IMR-90 (cell line): Measurements from ENCODE around the gene ZCCHC7. TPM values are rescaled to one million over a fixed set of nuclear protein-coding genes. Genes with fewer than 3 reads are reported as not detected.

Source experiments
- ATAC-seq: fragments of 200-7000 bp; cut with Tn5 transposase; 2 replicates; pipeline ENCODE4 v1.9.1; 2020; ENCODE audit warnings: low read depth, mild to moderate bottlenecking, moderate library complexity
- BruUV-seq: library from RNA; stranded (reverse); fragments of 400-500 nt; replicated peaks from 2 replicates; lab custom pipeline; 2021; lab: Mats Ljungman, UMichigan
- CTCF ChIA-PET: fragments of 300-600 bp; formaldehyde crosslinking; extraction: SDS; loops from one replicate; lab custom pipeline; 2021; ENCODE audit warnings: antibody characterized with exemption; lab: Yijun Ruan, JAX
- POLR2A ChIA-PET: fragments of 300-600 bp; sonication (Branson Sonifier 250); formaldehyde crosslinking; loops from one replicate; lab custom pipeline; 2022; ENCODE audit warnings: antibody characterized with exemption; ENCODE audit not compliant: unreplicated experiment; lab: Charles Lee
- DNase-seq: peaks from one replicate; pipeline ENCODE4 v3.0.0; 2013
- H2AFZ ChIP-seq: replicated peaks from 2 replicates; pipeline ENCODE3; 2013; ENCODE audit warnings: low read length, mild to moderate bottlenecking; ENCODE audit not compliant: poor library complexity
- H2AK5ac ChIP-seq: 2 replicates; pipeline ENCODE4 v1.6.1; 2013; ENCODE audit warnings: low read depth, low read length, inconsistent platforms
- H2AK9ac ChIP-seq: replicated peaks from 2 replicates; pipeline ENCODE3; 2013; ENCODE audit warnings: mild to moderate bottlenecking, low read depth, low read length, moderate library complexity; ENCODE audit not compliant: poor library complexity
- H2BK120ac ChIP-seq: 2 replicates; pipeline ENCODE4 v1.6.1; 2013; ENCODE audit warnings: low read depth, low read length, inconsistent platforms
- H2BK15ac ChIP-seq: 3 replicates; pipeline ENCODE4 v1.6.1; 2013; ENCODE audit warnings: low read depth, low read length, inconsistent platforms
- H2BK20ac ChIP-seq: 2 replicates; pipeline ENCODE4 v1.6.1; 2013; ENCODE audit warnings: low read depth, mild to moderate bottlenecking, inconsistent platforms, low read length, moderate library complexity
- H2BK5ac ChIP-seq: 2 replicates; pipeline ENCODE4 v1.6.1; 2013; ENCODE audit warnings: mild to moderate bottlenecking, low read depth, low read length, inconsistent platforms; ENCODE audit not compliant: poor library complexity, severe bottlenecking
- H3K14ac ChIP-seq: replicated peaks from 2 replicates; pipeline ENCODE4 v1.6.1; 2013; ENCODE audit warnings: low read depth, low read length, inconsistent platforms
- H3K18ac ChIP-seq: 2 replicates; pipeline ENCODE4 v1.6.1; 2013; ENCODE audit warnings: low read depth, low read length, control low read depth
- H3K23ac ChIP-seq: 2 replicates; pipeline ENCODE4 v1.6.1; 2013; ENCODE audit warnings: low read depth, low read length, inconsistent platforms
- H3K27ac ChIP-seq: 2 replicates; pipeline ENCODE4 v1.5.1; 2013; ENCODE audit warnings: mild to moderate bottlenecking, control low read depth, low read length; ENCODE audit not compliant: insufficient read depth
- H3K27me3 ChIP-seq: 2 replicates; pipeline ENCODE4 v1.6.1; 2013; ENCODE audit warnings: low read length; ENCODE audit not compliant: control insufficient read depth, insufficient read depth
- H3K36me3 ChIP-seq: 2 replicates; pipeline ENCODE4 v1.6.1; 2013; ENCODE audit warnings: low read length, mixed read lengths; ENCODE audit not compliant: control insufficient read depth, insufficient read depth
- H3K4ac ChIP-seq: 2 replicates; pipeline ENCODE4 v1.6.1; 2013; ENCODE audit warnings: low read depth, low read length, inconsistent platforms
- H3K4me1 ChIP-seq: 2 replicates; pipeline ENCODE4 v1.6.1; 2013; ENCODE audit warnings: low read length, mixed read lengths; ENCODE audit not compliant: control insufficient read depth, insufficient read depth
- H3K4me2 ChIP-seq: 2 replicates; pipeline ENCODE4 v1.6.1; 2013; ENCODE audit warnings: low read depth, mild to moderate bottlenecking, control low read depth, low read length, moderate library complexity
- H3K4me3 ChIP-seq: 2 replicates; pipeline ENCODE4 v1.5.1; 2013; ENCODE audit warnings: low read depth, mild to moderate bottlenecking, control low read depth, low read length, moderate library complexity; ENCODE audit not compliant: insufficient read depth
- H3K56ac ChIP-seq: 2 replicates; pipeline ENCODE4 v1.6.1; 2013; ENCODE audit warnings: low read length, inconsistent platforms; ENCODE audit not compliant: insufficient read depth; ENCODE audit errors: extremely low read depth
- H3K79me1 ChIP-seq, 2 experiments: 2 replicates each; pipeline ENCODE4 v1.6.1; 2013; ENCODE audit warnings: low read length in 2 of 2, inconsistent platforms in 1 of 2, low read depth in 1 of 2
- H3K9ac ChIP-seq: 2 replicates; pipeline ENCODE4 v1.6.1; 2013; ENCODE audit warnings: low read depth, low read length, control low read depth
- H3K9me1 ChIP-seq: 2 replicates; pipeline ENCODE4 v1.6.1; 2013; ENCODE audit warnings: low read length, inconsistent platforms; ENCODE audit not compliant: insufficient read depth
- H3K9me3 ChIP-seq: 2 replicates; pipeline ENCODE4 v1.6.1; 2013; ENCODE audit warnings: low read length; ENCODE audit not compliant: control insufficient read depth, insufficient read depth
- H4K20me1 ChIP-seq: 2 replicates; pipeline ENCODE4 v1.6.1; 2013; ENCODE audit warnings: low read length, inconsistent platforms; ENCODE audit not compliant: insufficient read depth
- H4K5ac ChIP-seq: 2 replicates; pipeline ENCODE4 v1.6.1; 2013; ENCODE audit warnings: mild to moderate bottlenecking, low read depth, low read length, control low read depth
- H4K8ac ChIP-seq, 2 experiments: 2 replicates each; pipeline ENCODE4 v1.6.1; 2013; ENCODE audit warnings: low read depth in 2 of 2, low read length in 2 of 2, control low read depth in 1 of 2, inconsistent platforms in 1 of 2
- H4K91ac ChIP-seq: 2 replicates; pipeline ENCODE4 v1.6.1; 2013; ENCODE audit warnings: low read depth, low read length, inconsistent platforms; ENCODE audit not compliant: insufficient read depth
- CTCF ChIP-seq: conservative IDR thresholded peaks from 2 replicates; pipeline ENCODE4 v1.5.1; 2012; ENCODE audit warnings: mild to moderate bottlenecking, low read depth, low read length, improper control_type of control experiment
- RAD21 ChIP-seq: IDR thresholded peaks from 2 replicates; pipeline ENCODE4 v1.6.1; 2012; ENCODE audit warnings: low read length, improper control_type of control experiment
- SMC3 ChIP-seq: fragments of 150-350 bp; IDR thresholded peaks from 2 replicates; pipeline ENCODE4 v1.6.1; 2016; ENCODE audit warnings: low read depth, mild to moderate bottlenecking, antibody characterized with exemption, low read length, moderate library complexity
- WGBS, 2 experiments: methylation state at CpG; one replicate each; pipeline versions ENCODE4 v1.1.5 to v1.1.7; 2013; ENCODE audit warnings: missing lambda C conversion rate in 2 of 2; ENCODE audit not compliant: insufficient read length in 1 of 2; ENCODE audit errors: extremely low coverage in 2 of 2; 5-methylcytosine and 5-hydroxymethylcytosine counted together
- dilution Hi-C: fragments of 300-500 bp; cut with HindIII; formaldehyde crosslinking; loops from one replicate; pipeline ENCODE4 v1.14.3; 2018; ENCODE audit warnings: low sequenced_read_pairs; ENCODE audit not compliant: unreplicated experiment
- in situ Hi-C: fragments of 300-500 bp; cut with MboI; formaldehyde crosslinking; loops from 3 replicates; pipeline ENCODE4 v1.14.3; 2019; ENCODE audit warnings: low sequenced_read_pairs, inconsistent platforms, mixed read lengths
- intact Hi-C: fragments of 100-400 bp; cut with micrococcal nuclease; formaldehyde crosslinking; loops from 2 replicates; pipeline ENCODE4 v1.10.0; 2022
- polyA plus RNA-seq, 3 experiments: library from polyadenylated mRNA; depleted of rRNA; stranded (reverse); fragments of >200 nt; gene quantifications; 2 replicates each; pipeline ENCODE4 v1.2.3, GENCODE V29; 2012; ENCODE audit warnings: low replicate concordance in 1 of 3
- total RNA-seq: library from RNA; depleted of rRNA; stranded (reverse); fragments of >200 nt; gene quantifications from 2 replicates; pipeline ENCODE4 v1.2.3, GENCODE V29; 2012

The ZCCHC7 gene
- total and polyA plus RNA-seq, 2 of the 4 experiments (the other 2 are of a cell fraction), result 13.6 to 28.7 TPM

- H3K4me3 ChIP-seq, result no peak overlapping the region
- no peak overlapping the region for H3K23ac ChIP-seq
- no peak overlapping the region for H2BK5ac ChIP-seq
- no peak overlapping the region for H4K8ac ChIP-seq
- H3K9ac ChIP-seq, result no peak overlapping the region
- H3K18ac ChIP-seq, result no peak overlapping the region
- H3K56ac ChIP-seq, result no peak overlapping the region
- no peak overlapping the region for H2AFZ ChIP-seq
- no peak overlapping the region for H2BK20ac ChIP-seq
- WGBS, 2 experiments, result no CpG with 5 or more reads among the region's 4 CpGs
- dilution Hi-C loops (no loop called here), intact Hi-C loops (no loop called here), in situ Hi-C loops (no loop called here)
- H3K4me1 ChIP-seq, result no peaks in the 10 kb centered on the region
- H3K9me1 ChIP-seq, result no peaks in the 10 kb centered on the region
- no peaks in the 10 kb centered on the region for H3K36me3 ChIP-seq
- H3K27me3 ChIP-seq, result no peaks in the 10 kb centered on the region; the same call in 1 of the 2 replicates
- H3K14ac ChIP-seq, result no peak overlapping the region
- H3K9me3 ChIP-seq, result no peaks in the 10 kb centered on the region
- no peaks in the 10 kb centered on the region; the same call in 1 of the 2 replicates for H4K20me1 ChIP-seq
- H3K4ac ChIP-seq, result no peak overlapping the region
- H3K27ac ChIP-seq, result no peak overlapping the region
- H2AK9ac ChIP-seq, result no peak overlapping the region
- DNase-seq, result no peak
- ChIA-PET CTCF (no interaction called here), POLR2A (interaction anchor here (0.6 kb wide), 1 partner anchor 41 kb away, joined by 3 read pairs; no protein-coding TSS in a partner anchor)
- H2BK15ac ChIP-seq, result no peak overlapping the region
- H2AK5ac ChIP-seq, result no peak overlapping the region
- no peak; the same call in 1 of the 2 replicates for ATAC-seq
- no peaks in the 10 kb centered on the region for H3K79me1 ChIP-seq
- TF ChIP-seq RAD21, result peak; percentile 27; the same call in 1 of the 2 replicates
- TF ChIP-seq SMC3, result no peak
- 0 out of 2 replicates have a peak, but pooled peaks have one; percentile 14 for TF ChIP-seq CTCF
- H2BK120ac ChIP-seq, result no peak overlapping the region
- no peak overlapping the region for H4K5ac ChIP-seq
- H3K4me2 ChIP-seq, result no peak overlapping the region
- BruUV-seq, result no TSS peak
- no peak overlapping the region for H4K91ac ChIP-seq
These were observed 244.5 kb downstream of the ZCCHC7 start for GRCh38 chr9:37364751-37365360.
